ENCODE measurements around the gene LTC4S.
"Not testable (repeated sequence)": the region's sequence is repeated elsewhere in the genome, so short reads cannot be mapped to it uniquely, and the experiment has no call there.

Gene LTC4S

DNA sequence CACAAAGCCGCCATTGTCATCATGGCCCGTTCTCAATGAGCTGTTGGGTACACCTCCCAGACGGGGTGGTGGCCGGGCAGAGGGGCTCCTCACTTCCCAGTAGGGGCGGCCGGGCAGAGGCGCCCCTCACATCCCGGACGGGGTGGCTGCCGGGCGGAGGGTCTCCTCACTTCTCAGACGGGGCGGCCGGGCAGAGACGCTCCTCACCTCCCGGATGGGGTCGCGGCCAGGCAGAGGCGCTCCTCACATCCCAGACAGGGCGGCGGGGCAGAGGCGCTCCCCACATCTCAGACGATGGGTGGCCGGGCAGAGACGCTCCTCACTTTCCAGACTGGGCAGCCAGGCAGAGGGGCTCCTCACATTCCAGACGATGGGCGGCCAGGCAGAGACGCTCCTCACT lies 41.1 kb downstream of the LTC4S start:
- not testable (repeated sequence) for H3K23ac ChIP-seq (ENCODE audit: low read length); H2AK5ac ChIP-seq (ENCODE audit: low read length); H2BK120ac ChIP-seq (ENCODE audit: low read depth, low read length); H2BK5ac ChIP-seq (ENCODE audit: low read length); DNase-seq; H3K4me3 ChIP-seq (ENCODE audit: low read length); H3K79me1 ChIP-seq (ENCODE audit: low read length); H3K4me1 ChIP-seq (ENCODE audit: control insufficient read depth, low read depth, low read length); H3K4me2 ChIP-seq (ENCODE audit: low read length); H3K79me2 ChIP-seq (ENCODE audit: control insufficient read depth, insufficient read depth, low read length); H3K27ac ChIP-seq (ENCODE audit: low read depth, low read length); H3K56ac ChIP-seq (ENCODE audit: low read length); H4K8ac ChIP-seq (ENCODE audit: low read depth, low read length); H4K5ac ChIP-seq (ENCODE audit: low read length); H3K27me3 ChIP-seq (ENCODE audit: insufficient read depth, low read length, poor library complexity); H3K18ac ChIP-seq (ENCODE audit: low read length); H2BK15ac ChIP-seq (replicated peaks; ENCODE audit: low read depth); H3K4ac ChIP-seq (ENCODE audit: low read depth, low read length); H3K9ac ChIP-seq (ENCODE audit: low read length)
- no CpG with 5 or more reads among the region's 28 CpGs for WGBS (ENCODE audit: extremely low coverage, insufficient coverage, low lambda C conversion rate)
- peaks cover 25% of the 10 kb centered on the region for H3K36me3 ChIP-seq (ENCODE audit: control insufficient read depth, insufficient read depth, low read length)

DNA sequence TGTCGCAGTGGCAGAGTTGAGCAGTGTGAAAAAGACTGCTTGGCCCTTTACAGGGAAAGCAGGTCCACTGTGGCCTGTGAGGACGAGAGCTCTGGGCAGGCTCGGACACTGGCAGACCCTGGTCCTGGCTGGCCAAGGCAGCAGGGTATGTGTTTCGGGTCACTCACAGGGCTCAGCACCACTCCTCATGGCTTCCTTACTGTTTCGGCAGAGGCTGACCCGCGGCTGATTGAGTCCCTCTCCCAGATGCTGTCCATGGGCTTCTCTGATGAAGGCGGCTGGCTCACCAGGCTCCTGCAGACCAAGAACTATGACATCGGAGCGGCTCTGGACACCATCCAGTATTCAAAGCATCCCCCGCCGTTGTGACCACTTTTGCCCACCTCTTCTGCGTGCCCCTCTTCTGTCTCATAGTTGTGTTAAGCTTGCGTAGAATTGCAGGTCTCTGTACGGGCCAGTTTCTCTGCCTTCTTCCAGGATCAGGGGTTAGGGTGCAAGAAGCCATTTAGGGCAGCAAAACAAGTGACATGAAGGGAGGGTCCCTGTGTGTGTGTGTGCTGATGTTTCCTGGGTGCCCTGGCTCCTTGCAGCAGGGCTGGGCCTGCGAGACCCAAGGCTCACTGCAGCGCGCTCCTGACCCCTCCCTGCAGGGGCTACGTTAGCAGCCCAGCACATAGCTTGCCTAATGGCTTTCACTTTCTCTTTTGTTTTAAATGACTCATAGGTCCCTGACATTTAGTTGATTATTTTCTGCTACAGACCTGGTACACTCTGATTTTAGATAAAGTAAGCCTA lies 42.6 kb downstream of the LTC4S start:
- DNase-seq = no peak
- Histone ChIP-seq H2BK15ac (replicated peaks; ENCODE audit: low read depth) (no peak overlapping the region), H3K36me3 (ENCODE audit: control insufficient read depth, insufficient read depth, low read length) (peaks cover 22% of the 10 kb centered on the region)

DNA sequence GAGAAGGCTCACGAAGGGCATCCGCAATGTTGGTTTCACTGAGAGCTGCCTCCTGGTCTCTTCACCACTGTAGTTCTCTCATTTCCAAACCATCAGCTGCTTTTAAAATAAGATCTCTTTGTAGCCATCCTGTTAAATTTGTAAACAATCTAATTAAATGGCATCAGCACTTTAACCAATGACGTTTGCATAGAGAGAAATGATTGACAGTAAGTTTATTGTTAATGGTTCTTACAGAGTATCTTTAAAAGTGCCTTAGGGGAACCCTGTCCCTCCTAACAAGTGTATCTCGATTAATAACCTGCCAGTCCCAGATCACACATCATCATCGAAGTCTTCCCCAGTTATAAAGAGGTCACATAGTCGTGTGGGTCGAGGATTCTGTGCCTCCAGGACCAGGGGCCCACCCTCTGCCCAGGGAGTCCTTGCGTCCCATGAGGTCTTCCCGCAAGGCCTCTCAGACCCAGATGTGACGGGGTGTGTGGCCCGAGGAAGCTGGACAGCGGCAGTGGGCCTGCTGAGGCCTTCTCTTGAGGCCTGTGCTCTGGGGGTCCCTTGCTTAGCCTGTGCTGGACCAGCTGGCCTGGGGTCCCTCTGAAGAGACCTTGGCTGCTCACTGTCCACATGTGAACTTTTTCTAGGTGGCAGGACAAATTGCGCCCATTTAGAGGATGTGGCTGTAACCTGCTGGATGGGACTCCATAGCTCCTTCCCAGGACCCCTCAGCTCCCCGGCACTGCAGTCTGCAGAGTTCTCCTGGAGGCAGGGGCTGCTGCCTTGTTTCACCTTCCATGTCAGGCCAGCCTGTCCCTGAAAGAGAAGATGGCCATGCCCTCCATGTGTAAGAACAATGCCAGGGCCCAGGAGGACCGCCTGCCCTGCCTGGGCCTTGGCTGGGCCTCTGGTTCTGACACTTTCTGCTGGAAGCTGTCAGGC lies 43.6 kb downstream of the LTC4S start:
- H3K23ac ChIP-seq (ENCODE audit: low read length) = no peak overlapping the region
- no peak overlapping the region for H3K4me2 ChIP-seq (ENCODE audit: low read length)
- no peaks in the 10 kb centered on the region for H3K79me1 ChIP-seq (ENCODE audit: low read length)
- no peak overlapping the region for H3K4ac ChIP-seq (ENCODE audit: low read depth, low read length)
- no peak overlapping the region for H3K27ac ChIP-seq (ENCODE audit: low read depth, low read length)
- DNase-seq = no peak
- peaks cover 22% of the 10 kb centered on the region for H3K36me3 ChIP-seq (ENCODE audit: control insufficient read depth, insufficient read depth, low read length)
- no peaks in the 10 kb centered on the region for H3K27me3 ChIP-seq (ENCODE audit: insufficient read depth, low read length, poor library complexity)
- no peak overlapping the region for H2AK5ac ChIP-seq (ENCODE audit: low read length)
- H3K56ac ChIP-seq (ENCODE audit: low read length) = no peak overlapping the region
- WGBS (ENCODE audit: extremely low coverage, insufficient coverage, low lambda C conversion rate) = no CpG with 5 or more reads among the region's 15 CpGs
- H3K18ac ChIP-seq (ENCODE audit: low read length) = no peak overlapping the region
- H4K5ac ChIP-seq (ENCODE audit: low read length) = no peak overlapping the region
- H3K4me3 ChIP-seq (ENCODE audit: low read length) = no peak overlapping the region
- H3K79me2 ChIP-seq (ENCODE audit: control insufficient read depth, insufficient read depth, low read length) = no peaks in the 10 kb centered on the region
- H3K9ac ChIP-seq (ENCODE audit: low read length) = no peak overlapping the region
- H2BK120ac ChIP-seq (ENCODE audit: low read depth, low read length) = no peak overlapping the region
- H3K4me1 ChIP-seq (ENCODE audit: control insufficient read depth, low read depth, low read length) = no peaks in the 10 kb centered on the region
- H2BK15ac ChIP-seq (replicated peaks; ENCODE audit: low read depth) = no peak overlapping the region
- no peak overlapping the region for H4K8ac ChIP-seq (ENCODE audit: low read depth, low read length)
- H2BK5ac ChIP-seq (ENCODE audit: low read length) = no peak overlapping the region

More for the DNA sequence above, 42.6 kb downstream of the LTC4S start:
- H3K79me2 ChIP-seq (ENCODE audit: control insufficient read depth, insufficient read depth, low read length) = no peaks in the 10 kb centered on the region
- no peaks in the 10 kb centered on the region for H3K4me1 ChIP-seq (ENCODE audit: control insufficient read depth, low read depth, low read length)
- H3K4me2 ChIP-seq (ENCODE audit: low read length) = no peak overlapping the region
- WGBS (ENCODE audit: extremely low coverage, insufficient coverage, low lambda C conversion rate) = no CpG with 5 or more reads among the region's 19 CpGs
- no peak overlapping the region for H3K18ac ChIP-seq (ENCODE audit: low read length)
- H2BK120ac ChIP-seq (ENCODE audit: low read depth, low read length) = no peak overlapping the region
- H3K4me3 ChIP-seq (ENCODE audit: low read length) = no peak overlapping the region
- H2AK5ac ChIP-seq (ENCODE audit: low read length) = no peak overlapping the region
- H3K23ac ChIP-seq (ENCODE audit: low read length) = no peak overlapping the region
- no peak overlapping the region for H3K27ac ChIP-seq (ENCODE audit: low read depth, low read length)
- no peaks in the 10 kb centered on the region for H3K79me1 ChIP-seq (ENCODE audit: low read length)
- H3K9ac ChIP-seq (ENCODE audit: low read length) = no peak overlapping the region
- no peak overlapping the region for H2BK5ac ChIP-seq (ENCODE audit: low read length)
- H3K56ac ChIP-seq (ENCODE audit: low read length) = no peak overlapping the region
- no peak overlapping the region for H4K8ac ChIP-seq (ENCODE audit: low read depth, low read length)
- no peak overlapping the region for H3K4ac ChIP-seq (ENCODE audit: low read depth, low read length)
- H4K5ac ChIP-seq (ENCODE audit: low read length) = no peak overlapping the region
- no peaks in the 10 kb centered on the region for H3K27me3 ChIP-seq (ENCODE audit: insufficient read depth, low read length, poor library complexity)

DNA sequence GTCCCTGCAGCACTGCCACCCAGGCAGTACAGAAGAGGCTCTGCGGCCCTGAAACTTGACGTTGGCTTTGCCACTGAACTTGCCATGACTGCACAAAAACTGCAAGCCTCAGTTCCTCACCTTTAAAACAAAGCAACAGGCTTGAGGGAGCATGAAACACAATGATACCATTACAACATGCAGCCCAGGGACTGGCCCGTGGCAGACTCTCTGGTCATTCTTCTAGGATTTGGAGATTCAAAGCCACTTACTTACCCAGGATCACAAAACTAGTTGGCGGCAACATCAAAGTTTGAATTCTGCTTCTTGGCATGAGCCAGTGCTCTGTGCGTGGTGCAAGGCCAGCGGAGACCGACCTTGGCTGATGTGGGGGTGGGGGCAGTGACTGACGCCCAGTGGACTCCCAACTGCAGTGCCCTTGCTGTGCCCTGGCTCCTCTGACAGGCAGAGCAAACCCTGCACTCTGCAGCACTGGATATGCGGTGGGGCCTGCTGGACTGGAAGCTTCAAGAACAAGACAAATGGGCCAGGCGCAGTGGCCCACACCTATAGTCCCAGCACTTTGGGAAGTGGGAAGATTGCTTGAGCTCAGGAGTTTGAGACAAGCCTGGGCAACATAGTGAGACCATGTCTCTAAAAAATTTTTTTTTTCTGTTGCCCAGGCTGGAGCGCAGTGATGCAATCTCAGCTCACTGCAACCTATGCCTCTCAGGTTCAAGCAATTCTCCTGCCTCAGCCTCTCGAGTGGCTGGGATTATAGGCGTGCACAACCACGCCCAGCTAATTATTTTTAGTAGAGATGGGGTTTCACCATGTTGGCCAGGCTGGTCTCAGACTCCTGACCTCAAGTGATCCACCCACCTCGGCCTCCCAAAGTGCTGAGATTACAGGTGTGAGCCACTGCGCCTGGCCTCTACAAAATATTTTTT lies 45.8 kb downstream of the LTC4S start:
- H3K27me3 ChIP-seq (ENCODE audit: insufficient read depth, low read length, poor library complexity) = no peaks in the 10 kb centered on the region
- H4K8ac ChIP-seq (ENCODE audit: low read depth, low read length) = no peak overlapping the region
- no peaks in the 10 kb centered on the region for H3K4me1 ChIP-seq (ENCODE audit: control insufficient read depth, low read depth, low read length)
- WGBS (ENCODE audit: extremely low coverage, insufficient coverage, low lambda C conversion rate) = no CpG with 5 or more reads among the region's 16 CpGs
- H3K4me2 ChIP-seq (ENCODE audit: low read length) = no peak overlapping the region
- H3K56ac ChIP-seq (ENCODE audit: low read length) = no peak overlapping the region
- H2BK120ac ChIP-seq (ENCODE audit: low read depth, low read length) = no peak overlapping the region
- peaks cover 15% of the 10 kb centered on the region for H3K36me3 ChIP-seq (ENCODE audit: control insufficient read depth, insufficient read depth, low read length)
- no peak overlapping the region for H3K23ac ChIP-seq (ENCODE audit: low read length)
- no peak overlapping the region for H3K4ac ChIP-seq (ENCODE audit: low read depth, low read length)
- no peak for DNase-seq
- no peaks in the 10 kb centered on the region for H3K79me2 ChIP-seq (ENCODE audit: control insufficient read depth, insufficient read depth, low read length)
- no peak overlapping the region for H3K27ac ChIP-seq (ENCODE audit: low read depth, low read length)
- H2AK5ac ChIP-seq (ENCODE audit: low read length) = no peak overlapping the region
- no peak overlapping the region for H3K18ac ChIP-seq (ENCODE audit: low read length)
- no peaks in the 10 kb centered on the region for H3K79me1 ChIP-seq (ENCODE audit: low read length)
- no peak overlapping the region for H3K9ac ChIP-seq (ENCODE audit: low read length)
- H2BK5ac ChIP-seq (ENCODE audit: low read length) = no peak overlapping the region
- H3K4me3 ChIP-seq (ENCODE audit: low read length) = no peak overlapping the region
- H2BK15ac ChIP-seq (replicated peaks; ENCODE audit: low read depth) = no peak overlapping the region
- H4K5ac ChIP-seq (ENCODE audit: low read length) = no peak overlapping the region

DNA sequence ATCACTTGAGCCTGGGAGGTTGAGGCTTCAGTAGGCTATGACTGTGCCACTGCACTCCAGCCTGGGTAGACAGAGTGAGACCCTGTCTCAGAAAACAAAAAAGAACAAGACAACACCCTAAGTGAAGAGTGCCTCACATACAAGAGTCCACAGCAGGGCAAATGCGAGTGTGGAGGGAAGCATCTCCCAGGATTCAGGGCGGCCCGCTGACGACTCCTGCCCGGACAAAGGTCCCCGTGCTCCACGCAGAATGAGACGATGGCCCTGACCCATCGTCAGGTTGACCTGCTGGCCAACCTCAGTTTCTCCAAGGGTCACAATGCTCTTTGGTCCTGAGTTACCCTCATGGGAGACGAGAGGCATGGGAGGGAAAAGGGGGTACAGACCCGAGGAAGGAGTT lies 46.5 kb downstream of the LTC4S start:
- no peak overlapping the region for H2BK5ac ChIP-seq (ENCODE audit: low read length)
- no peak overlapping the region for H4K8ac ChIP-seq (ENCODE audit: low read depth, low read length)
- H3K79me2 ChIP-seq (ENCODE audit: control insufficient read depth, insufficient read depth, low read length) = no peaks in the 10 kb centered on the region
- no peak overlapping the region for H3K4me2 ChIP-seq (ENCODE audit: low read length)
- H3K23ac ChIP-seq (ENCODE audit: low read length) = no peak overlapping the region
- H3K18ac ChIP-seq (ENCODE audit: low read length) = no peak overlapping the region
- no peak overlapping the region for H3K9ac ChIP-seq (ENCODE audit: low read length)
- no peak overlapping the region for H2AK5ac ChIP-seq (ENCODE audit: low read length)
- no peak overlapping the region for H2BK120ac ChIP-seq (ENCODE audit: low read depth, low read length)
- no peaks in the 10 kb centered on the region for H3K4me1 ChIP-seq (ENCODE audit: control insufficient read depth, low read depth, low read length)
- H2BK15ac ChIP-seq (replicated peaks; ENCODE audit: low read depth) = no peak overlapping the region
- peaks cover 15% of the 10 kb centered on the region for H3K36me3 ChIP-seq (ENCODE audit: control insufficient read depth, insufficient read depth, low read length)
- H3K27me3 ChIP-seq (ENCODE audit: insufficient read depth, low read length, poor library complexity) = no peaks in the 10 kb centered on the region
- no CpG with 5 or more reads among the region's 11 CpGs for WGBS (ENCODE audit: extremely low coverage, insufficient coverage, low lambda C conversion rate)
- no peak overlapping the region for H3K4ac ChIP-seq (ENCODE audit: low read depth, low read length)
- H3K27ac ChIP-seq (ENCODE audit: low read depth, low read length) = no peak overlapping the region
- no peak overlapping the region for H3K4me3 ChIP-seq (ENCODE audit: low read length)
- H4K5ac ChIP-seq (ENCODE audit: low read length) = no peak overlapping the region
- no peaks in the 10 kb centered on the region for H3K79me1 ChIP-seq (ENCODE audit: low read length)
- DNase-seq = no peak
- H3K56ac ChIP-seq (ENCODE audit: low read length) = no peak overlapping the region

Data from mesendoderm (in vitro differentiated cells).